DMS53 treated with DMSO at 0.1 percent for 48 hours (cell line): ENCODE measurements around the gene BCKDHB.
A peak's percentile ranks its signal among the peaks of the same experiment; 100 is the strongest.

Source experiments
- DNase-seq: peaks from one replicate; lab custom pipeline; 2025; ENCODE audit not compliant: unreplicated experiment; lab: John Stamatoyannopoulos, UW

The BCKDHB gene

GRCh38 chr6:80148220-80148619, 41.7 kb downstream of the BCKDHB start:
- DNase-seq = no peak

GRCh38 chr6:80151635-80152034, 45.2 kb downstream of the BCKDHB start:
- DNase-seq = no peak

- DNase-seq = no peak
These were observed 47.7 kb downstream of the BCKDHB start for GRCh38 chr6:80154160-80154559.

- no peak for DNase-seq
These were observed 49.8 kb downstream of the BCKDHB start for GRCh38 chr6:80156221-80156620.

- no peak for DNase-seq
These were observed 52.1 kb downstream of the BCKDHB start for GRCh38 chr6:80158478-80158989.

- no peak for DNase-seq
These were observed 55.0 kb downstream of the BCKDHB start for GRCh38 chr6:80161434-80161833.

- DNase-seq = peak; percentile 85
These were observed 57.3 kb downstream of the BCKDHB start for GRCh38 chr6:80163754-80164187.

- DNase-seq = peak; percentile 38
These were observed 58.7 kb downstream of the BCKDHB start for GRCh38 chr6:80165143-80165542.

GRCh38 chr6:80165819-80166218, 59.3 kb downstream of the BCKDHB start:
- DNase-seq = no peak

- DNase-seq = no peak
These were observed 64.0 kb downstream of the BCKDHB start for GRCh38 chr6:80170433-80170832.

- no peak for DNase-seq
These were observed 66.9 kb downstream of the BCKDHB start for GRCh38 chr6:80173411-80173810.

GRCh38 chr6:80174900-80175572, 68.6 kb downstream of the BCKDHB start:
- DNase-seq = no peak

GRCh38 chr6:80179695-80180094, 73.2 kb downstream of the BCKDHB start:
- no peak for DNase-seq

- peak; percentile 23 for DNase-seq
These were observed 75.0 kb downstream of the BCKDHB start for GRCh38 chr6:80181352-80182081.

GRCh38 chr6:80182308-80182707, 75.8 kb downstream of the BCKDHB start:
- no peak for DNase-seq

- DNase-seq = no peak
These were observed 76.7 kb downstream of the BCKDHB start for GRCh38 chr6:80183019-80183795.

- DNase-seq = no peak
These were observed 79.0 kb downstream of the BCKDHB start for GRCh38 chr6:80185492-80185891.

- no peak for DNase-seq
These were observed 79.6 kb downstream of the BCKDHB start for GRCh38 chr6:80186082-80186481.

GRCh38 chr6:80196906-80197305, 90.4 kb downstream of the BCKDHB start:
- no peak for DNase-seq

- DNase-seq = no peak
These were observed 91.0 kb downstream of the BCKDHB start for GRCh38 chr6:80197474-80197873.

- DNase-seq = no peak
These were observed 91.5 kb downstream of the BCKDHB start for GRCh38 chr6:80197986-80198385.

GRCh38 chr6:80203283-80203682, 96.8 kb downstream of the BCKDHB start:
- no peak for DNase-seq
